DND-41 (cell line): Measurements from ENCODE around the gene DNAJC7.

Source experiments
- ATAC-seq: fragments of 200-7000 bp; cut with Tn5 transposase; 3 replicates; pipeline ENCODE4 v1.9.1; 2021; ENCODE audit warnings: low read depth; ENCODE audit not compliant: insufficient read depth
- DNase-seq: peaks from one replicate; pipeline ENCODE4 v3.0.0-alpha.2; 2020
- H2AFZ ChIP-seq: 2 replicates; pipeline ENCODE4 v1.6.0; 2012; ENCODE audit warnings: low read depth, low read length
- H3K27ac ChIP-seq: 2 replicates; pipeline ENCODE4 v1.5.1; 2012; ENCODE audit warnings: low read length, inconsistent platforms
- H3K27me3 ChIP-seq: fragments of 200-600 bp; sonication (generic); 2 replicates; pipeline ENCODE4 v1.6.0; 2012; ENCODE audit warnings: low read length, mild to moderate bottlenecking, inconsistent platforms; ENCODE audit not compliant: insufficient read depth, poor library complexity
- H3K36me3 ChIP-seq: 2 replicates; pipeline ENCODE4 v1.5.1; 2012; ENCODE audit warnings: low read length, inconsistent platforms; ENCODE audit not compliant: insufficient read depth
- H3K4me1 ChIP-seq: 2 replicates; pipeline ENCODE4 v1.5.1; 2012; ENCODE audit warnings: mild to moderate bottlenecking, low read length; ENCODE audit not compliant: insufficient read depth
- H3K4me2 ChIP-seq: 2 replicates; pipeline ENCODE4 v1.6.0; 2012; ENCODE audit warnings: mild to moderate bottlenecking, moderate library complexity, low read length, inconsistent platforms; ENCODE audit not compliant: insufficient read depth
- H3K4me3 ChIP-seq, 2 experiments: fragments of 200-600 bp in 1 of 2; shearing (Covaris generic) in 1 of 2; 2 replicates each; pipeline ENCODE4 v1.5.1; 2012 to 2016; ENCODE audit warnings: inconsistent platforms in 2 of 2, low read length in 2 of 2, mild to moderate bottlenecking in 2 of 2, low read depth in 1 of 2, moderate library complexity in 1 of 2
- H3K79me2 ChIP-seq: 2 replicates; pipeline ENCODE4 v1.6.0; 2012; ENCODE audit warnings: low read length, inconsistent platforms; ENCODE audit not compliant: insufficient read depth
- H3K9ac ChIP-seq: 2 replicates; pipeline ENCODE4 v1.6.0; 2012; ENCODE audit warnings: low read depth, mild to moderate bottlenecking, inconsistent platforms, low read length, moderate library complexity
- H3K9me3 ChIP-seq: 2 replicates; pipeline ENCODE4 v1.5.1; 2012; ENCODE audit warnings: low read length, moderate library complexity, mild to moderate bottlenecking, inconsistent platforms; ENCODE audit not compliant: insufficient read depth, severe bottlenecking
- H4K20me1 ChIP-seq: 2 replicates; pipeline ENCODE4 v1.6.0; 2012; ENCODE audit warnings: low read length; ENCODE audit not compliant: insufficient read depth
- EZH2 ChIP-seq: IDR thresholded peaks from 3 replicates; pipeline ENCODE4 v1.6.1; 2012; ENCODE audit warnings: borderline replicate concordance, low read depth, mild to moderate bottlenecking, moderate library complexity, low read length, inconsistent platforms; ENCODE audit not compliant: severe bottlenecking
- TF ChIP-seq, protein P1 (sequence below): IDR thresholded peaks from 2 replicates; pipeline ENCODE4 v1.5.1; 2012; ENCODE audit warnings: borderline replicate concordance, low read length, moderate library complexity, mild to moderate bottlenecking; ENCODE audit not compliant: poor library complexity, severe bottlenecking; ENCODE audit errors: extremely low read depth

The DNAJC7 gene

DNA sequence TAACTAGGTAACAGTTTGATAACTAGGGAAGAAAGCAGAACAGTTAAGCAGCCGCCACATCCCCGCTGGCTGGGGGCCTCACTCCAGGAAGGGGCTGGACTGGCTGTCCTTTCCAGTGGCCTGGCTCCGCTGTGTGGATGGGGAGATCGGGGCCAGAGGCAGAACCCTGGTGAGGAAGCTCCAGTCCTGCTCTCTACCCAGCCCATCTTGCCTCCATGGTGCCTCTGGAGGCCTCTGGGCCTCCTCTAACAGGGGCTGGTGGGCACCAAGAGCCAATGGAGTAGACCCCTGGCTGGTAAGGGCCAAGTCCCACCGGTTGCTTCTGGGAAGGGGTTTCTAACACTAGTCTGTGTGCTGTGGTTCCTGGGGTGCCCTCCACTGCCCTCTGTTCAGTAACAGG lies 42.6 kb downstream of the DNAJC7 start:
- peaks cover 24% of the 10 kb centered on the region for H3K4me1 ChIP-seq
- H3K79me2 ChIP-seq = peaks cover 42% of the 10 kb centered on the region
- DNase-seq = no peak
- no peak overlapping the region for H3K4me3 ChIP-seq
- peaks cover 86% of the 10 kb centered on the region for H3K36me3 ChIP-seq
- no peak overlapping the region for H3K4me2 ChIP-seq
- no peaks in the 10 kb centered on the region for H3K9me3 ChIP-seq
- no peak for ATAC-seq
- no peak overlapping the region for H3K27ac ChIP-seq
- no peak overlapping the region for H2AFZ ChIP-seq
- no peak overlapping the region for H3K9ac ChIP-seq
- peaks cover 55% of the 10 kb centered on the region for H4K20me1 ChIP-seq
- no peaks in the 10 kb centered on the region for H3K27me3 ChIP-seq
- TF ChIP-seq, protein P1, sequence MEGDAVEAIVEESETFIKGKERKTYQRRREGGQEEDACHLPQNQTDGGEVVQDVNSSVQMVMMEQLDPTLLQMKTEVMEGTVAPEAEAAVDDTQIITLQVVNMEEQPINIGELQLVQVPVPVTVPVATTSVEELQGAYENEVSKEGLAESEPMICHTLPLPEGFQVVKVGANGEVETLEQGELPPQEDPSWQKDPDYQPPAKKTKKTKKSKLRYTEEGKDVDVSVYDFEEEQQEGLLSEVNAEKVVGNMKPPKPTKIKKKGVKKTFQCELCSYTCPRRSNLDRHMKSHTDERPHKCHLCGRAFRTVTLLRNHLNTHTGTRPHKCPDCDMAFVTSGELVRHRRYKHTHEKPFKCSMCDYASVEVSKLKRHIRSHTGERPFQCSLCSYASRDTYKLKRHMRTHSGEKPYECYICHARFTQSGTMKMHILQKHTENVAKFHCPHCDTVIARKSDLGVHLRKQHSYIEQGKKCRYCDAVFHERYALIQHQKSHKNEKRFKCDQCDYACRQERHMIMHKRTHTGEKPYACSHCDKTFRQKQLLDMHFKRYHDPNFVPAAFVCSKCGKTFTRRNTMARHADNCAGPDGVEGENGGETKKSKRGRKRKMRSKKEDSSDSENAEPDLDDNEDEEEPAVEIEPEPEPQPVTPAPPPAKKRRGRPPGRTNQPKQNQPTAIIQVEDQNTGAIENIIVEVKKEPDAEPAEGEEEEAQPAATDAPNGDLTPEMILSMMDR = no peak
- no peak for TF ChIP-seq EZH2

DNA sequence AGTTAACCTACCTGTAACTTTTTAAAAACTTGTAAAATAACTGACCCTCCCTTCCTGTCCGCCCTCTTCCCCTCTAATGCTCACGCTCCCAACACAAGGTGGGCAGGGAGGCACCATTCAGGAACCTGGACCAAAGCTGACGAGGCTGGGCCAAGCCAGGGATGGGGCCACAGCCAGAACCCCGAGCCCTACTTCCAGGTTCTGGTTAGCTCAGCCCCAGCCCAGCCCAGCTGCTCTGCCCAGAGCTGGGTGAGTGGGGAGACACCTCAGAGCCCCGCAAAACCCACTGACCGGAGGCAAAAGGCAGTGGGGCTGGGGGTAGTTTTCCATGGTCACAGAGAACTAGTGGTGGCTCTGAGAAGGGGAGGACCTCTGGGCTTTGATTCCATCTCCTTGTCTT lies 43.2 kb downstream of the DNAJC7 start:
- ATAC-seq (no peak), DNase-seq (no peak)
- no peak overlapping the region for H3K27ac ChIP-seq
- no peak overlapping the region for H3K9ac ChIP-seq
- TF ChIP-seq EZH2 = no peak
- TF ChIP-seq, protein P1 = no peak
- H3K79me2 ChIP-seq = peaks cover 47% of the 10 kb centered on the region
- no peaks in the 10 kb centered on the region for H3K27me3 ChIP-seq
- no peak overlapping the region for H2AFZ ChIP-seq
- H3K9me3 ChIP-seq = no peaks in the 10 kb centered on the region
- H3K4me2 ChIP-seq = no peak overlapping the region
- peaks cover 28% of the 10 kb centered on the region for H3K4me1 ChIP-seq
- H4K20me1 ChIP-seq = peaks cover 55% of the 10 kb centered on the region
- H3K4me3 ChIP-seq = no peak overlapping the region
- H3K36me3 ChIP-seq = peaks cover 90% of the 10 kb centered on the region

DNA sequence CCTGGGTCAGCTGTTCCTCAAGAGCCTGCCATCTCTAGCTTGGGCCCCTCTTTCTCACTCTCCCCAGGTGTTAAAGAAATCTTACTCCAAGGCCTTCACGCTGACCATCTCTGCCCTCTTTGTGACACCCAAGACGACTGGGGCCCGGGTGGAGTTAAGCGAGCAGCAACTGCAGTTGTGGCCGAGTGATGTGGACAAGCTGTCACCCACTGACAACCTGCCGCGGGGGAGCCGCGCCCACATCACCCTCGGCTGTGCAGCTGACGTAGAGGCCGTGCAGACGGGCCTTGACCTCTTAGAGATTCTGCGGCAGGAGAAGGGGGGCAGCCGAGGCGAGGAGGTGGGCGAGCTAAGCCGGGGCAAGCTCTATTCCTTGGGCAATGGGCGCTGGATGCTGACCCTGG lies 43.8 kb downstream of the DNAJC7 start:
- ATAC-seq (no peak), DNase-seq (no peak)
- Histone ChIP-seq H3K9me3 (no peaks in the 10 kb centered on the region), H3K36me3 (peaks cover 93% of the 10 kb centered on the region), H2AFZ (no peak overlapping the region), H3K4me1 (peaks cover 34% of the 10 kb centered on the region), H3K9ac (no peak overlapping the region), H4K20me1 (peaks cover 60% of the 10 kb centered on the region), H3K4me3 (no peak overlapping the region), H3K79me2 (peaks cover 53% of the 10 kb centered on the region), H3K4me2 (no peak overlapping the region), H3K27me3 (no peaks in the 10 kb centered on the region), H3K27ac (no peak overlapping the region)
- no peak for TF ChIP-seq EZH2
- TF ChIP-seq, protein P1 = no peak
